A549 (cell line): Measurements from ENCODE around the gene FOXO3.

Source experiments
- CTCF ChIP-seq: fragments of >200 bp; sonication (Bioruptor Twin); formaldehyde crosslinking; IDR thresholded peaks from 3 replicates; pipeline ENCODE4 v1.5.1; 2016
- USF2 ChIP-seq: fragments of 450-650 bp; IDR thresholded peaks from 2 replicates; pipeline ENCODE4 v1.6.1; 2014; ENCODE audit warnings: antibody characterized with exemption
- TF ChIP-seq, protein P1 (sequence below): IDR thresholded peaks from 2 replicates; pipeline ENCODE4 v1.6.1; 2012

- TF ChIP-seq, protein P1, sequence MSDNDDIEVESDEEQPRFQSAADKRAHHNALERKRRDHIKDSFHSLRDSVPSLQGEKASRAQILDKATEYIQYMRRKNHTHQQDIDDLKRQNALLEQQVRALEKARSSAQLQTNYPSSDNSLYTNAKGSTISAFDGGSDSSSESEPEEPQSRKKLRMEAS = no peak
- TF ChIP-seq USF2 (no peak), CTCF (no peak)
Observed at GRCh38 chr6:108677357-108677756, 116.6 kb downstream of the FOXO3 start.
